Stimulated activated CD8-positive, alpha-beta memory T cell treated with anti-CD3 and anti-CD28 coated beads, Interleukin-7, amount 100 ng/mL, for 48 hours (primary cell): ENCODE data around the gene NCKAP5L.

Source experiments
- DNase-seq, 2 donors: peaks; one replicate each; pipeline ENCODE4 v3.0.0-alpha.2; 2020; ENCODE audit warnings: low read depth in 1 of 2; ENCODE audit errors: extremely low read depth in 1 of 2

The NCKAP5L gene

DNA sequence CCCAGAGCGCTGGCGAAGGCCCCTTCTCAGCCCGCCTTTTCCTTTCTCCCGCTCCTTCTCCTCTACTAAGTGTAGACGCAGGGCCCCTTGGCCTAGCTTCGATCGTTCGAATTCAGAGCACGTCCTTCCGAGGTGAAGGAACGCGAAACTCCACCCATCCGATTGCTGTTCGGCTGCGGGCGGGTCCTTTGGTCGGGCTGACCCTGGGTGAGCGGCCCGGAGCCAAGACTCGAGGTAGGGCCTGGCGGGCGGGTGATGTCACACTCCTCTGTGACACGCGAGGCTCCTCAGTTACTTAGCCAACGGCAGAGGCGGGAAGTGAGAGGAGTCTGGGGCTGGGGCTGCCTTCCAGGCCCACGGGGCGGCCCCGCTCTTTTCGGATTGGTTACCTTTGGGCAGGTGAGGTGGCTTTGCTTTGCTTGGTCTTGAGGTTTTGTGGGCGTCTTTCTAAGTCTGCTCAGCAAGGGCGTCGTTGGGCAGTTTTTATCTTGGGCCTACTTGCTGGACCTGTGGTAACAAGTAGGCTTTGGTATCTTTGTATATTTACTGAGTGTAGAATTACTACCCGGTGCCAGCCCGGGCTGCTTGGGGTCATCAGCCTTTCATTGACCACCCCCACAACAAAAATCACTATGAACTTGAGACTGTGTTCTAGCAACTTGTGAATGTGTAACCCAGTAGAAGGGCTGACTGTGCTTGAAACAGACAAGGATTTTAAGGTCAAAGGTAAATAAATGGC is 86.2 kb downstream of the NCKAP5L start:
- peak; percentile 75 to 89 for DNase-seq
